Right lobe of liver (tissue), 4 donors: ENCODE data around the gene LAT.

Experiments used
- CTCF ChIP-seq, 4 donors: fragments of 200-600 bp in 3 of 4; fragments of 450-650 bp in 1 of 4; IDR thresholded peaks; one replicate each; pipeline versions ENCODE4 v1.5.1 to v1.8.0; 2016 to 2022; ENCODE audit warnings: antibody characterized with exemption in 4 of 4, mild to moderate bottlenecking in 2 of 4
- POLR2A ChIP-seq: fragments of 450-650 bp; IDR thresholded peaks from one replicate; pipeline ENCODE4 v1.6.1; 2017; ENCODE audit warnings: antibody characterized with exemption, mild to moderate bottlenecking
- donor health status: DM: no; HTN: no; CAD: no.
- donor health status: DM: no; HTN: no; CAD: no.
- donor health status: DM: no; HTN: yes; CAD: no.

- TF ChIP-seq CTCF (IDR thresholded peaks at IDR 0.05) (no peak), POLR2A (no peak)
Measured at GRCh38 chr16:28984619-28985135, at the start of gene LAT.
